Thymus (tissue), 11 donors: ENCODE results near the gene PATJ. TPM values are rescaled to one million over a fixed set of nuclear protein-coding genes. Genes with fewer than 3 reads are reported as not detected.
"Not testable (repeated sequence)": the region's sequence is repeated elsewhere in the genome, so short reads cannot be mapped to it uniquely, and the experiment has no call there.

Experiments
- DNase-seq, 9 donors: peaks; one replicate each; pipeline ENCODE4 v3.0.0-alpha.2; 2013; ENCODE audit warnings: low spot score in 9 of 9, low read depth in 6 of 9, missing footprints in 1 of 9
- H3K27ac ChIP-seq, 2 donors: one replicate each; pipeline ENCODE4 v1.5.1; 2013; ENCODE audit warnings: control low read depth in 1 of 2, low read depth in 1 of 2, low read length in 1 of 2, mild to moderate bottlenecking in 1 of 2, moderate library complexity in 1 of 2
- H3K27me3 ChIP-seq, 2 donors: one replicate each; pipeline ENCODE4 v1.5.1; 2013; ENCODE audit warnings: low read length in 1 of 2; ENCODE audit not compliant: control insufficient read depth in 2 of 2, insufficient read depth in 1 of 2
- H3K36me3 ChIP-seq, 2 donors: one replicate each; pipeline ENCODE4 v1.5.1; 2013; ENCODE audit warnings: low read length in 1 of 2, mild to moderate bottlenecking in 1 of 2, moderate library complexity in 1 of 2; ENCODE audit not compliant: control insufficient read depth in 2 of 2, insufficient read depth in 2 of 2
- H3K4me1 ChIP-seq, 2 donors: one replicate each; pipeline ENCODE4 v1.5.1; 2013; ENCODE audit warnings: low read length in 2 of 2; ENCODE audit not compliant: control insufficient read depth in 2 of 2, insufficient read depth in 2 of 2
- H3K4me3 ChIP-seq, 2 donors: one replicate each; pipeline ENCODE4 v1.5.1; 2013; ENCODE audit warnings: low read length in 2 of 2, control low read depth in 1 of 2, mild to moderate bottlenecking in 1 of 2
- H3K9me3 ChIP-seq, 2 donors: one replicate each; pipeline ENCODE4 v1.5.1; 2013; ENCODE audit warnings: low read length in 1 of 2, mild to moderate bottlenecking in 1 of 2; ENCODE audit not compliant: control insufficient read depth in 2 of 2, insufficient read depth in 1 of 2
- WGBS: extraction: QIAGEN DNeasy Blood & Tissue Kit; methylation state at CpG from one replicate; pipeline ENCODE4 v1.1.7; 2013; 5-methylcytosine and 5-hydroxymethylcytosine counted together
- polyA plus RNA-seq: library from polyadenylated mRNA; stranded (reverse); fragments of 200-250 nt; gene quantifications from one replicate; pipeline ENCODE4 v1.2.3, GENCODE V29; 2013
- total RNA-seq: library from RNA; stranded (reverse); fragments of 120-200 nt; gene quantifications from one replicate; pipeline ENCODE4 v1.2.4, GENCODE V29; 2013
- donor health status: healthy.

PATJ gene
- total and polyA plus RNA-seq, 2 donors = 8.6 to 12.4 TPM

- Histone ChIP-seq H3K4me3 (no peak overlapping the region), H3K36me3 (no peaks in the 10 kb centered on the region), H3K9me3 (no peaks in the 10 kb centered on the region), H3K4me1 (no peaks in the 10 kb centered on the region), H3K27me3 (no peaks in the 10 kb centered on the region), H3K27ac (no peak overlapping the region)
- no peak for DNase-seq
- WGBS = 93% methylated on average over 2 of the region's 2 CpGs
Observed at GRCh38 chr1:61956784-61957183, 214.5 kb downstream of the PATJ start.

DNA sequence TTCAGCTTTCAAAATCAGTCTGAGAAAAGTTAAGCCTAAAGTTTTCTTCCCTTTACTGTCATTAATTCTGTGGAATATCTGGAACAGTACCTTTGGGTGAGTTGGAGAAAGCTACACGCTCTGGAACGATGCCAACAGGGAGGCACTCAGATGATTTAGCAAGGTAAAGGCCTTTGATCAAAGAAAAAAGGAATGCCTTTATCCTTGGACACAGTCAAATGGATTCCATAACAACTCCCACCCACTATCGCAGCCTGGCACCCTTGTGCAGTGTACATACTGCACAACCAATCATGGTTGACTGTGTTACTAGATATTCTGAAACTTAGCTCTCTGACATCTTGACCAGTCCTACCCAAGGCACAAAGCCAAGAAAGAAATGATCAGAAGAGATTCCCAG, 218.7 kb downstream of the PATJ start:
- Histone ChIP-seq H3K4me3 (no peak overlapping the region), H3K9me3 (no peaks in the 10 kb centered on the region), H3K36me3 (no peaks in the 10 kb centered on the region), H3K27ac (no peak overlapping the region), H3K27me3 (no peaks in the 10 kb centered on the region), H3K4me1 (no peaks in the 10 kb centered on the region)
- no peak for DNase-seq
- 96% methylated on average over 3 of the region's 3 CpGs for WGBS

DNA sequence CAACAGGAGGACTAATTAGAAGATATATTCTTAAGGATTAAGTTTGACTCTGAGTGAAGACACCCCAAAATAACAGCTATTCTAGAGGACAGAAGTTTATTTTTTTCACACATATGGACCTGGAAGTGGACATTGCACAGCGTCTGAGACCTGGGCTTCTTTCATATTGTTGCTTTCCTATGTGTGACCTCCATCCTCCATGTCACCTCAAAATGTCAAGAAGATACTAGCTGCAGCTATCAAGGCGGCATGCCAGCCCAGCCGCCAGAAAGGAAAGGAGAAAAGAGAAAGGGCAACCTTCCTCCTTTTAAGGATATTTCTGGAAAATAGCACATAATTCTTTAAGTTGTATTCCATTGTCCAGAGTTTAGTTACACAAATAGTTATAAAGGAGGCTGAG, 220.4 kb downstream of the PATJ start:
- H3K27me3 ChIP-seq = no peaks in the 10 kb centered on the region
- no peak overlapping the region for H3K4me3 ChIP-seq
- no peaks in the 10 kb centered on the region for H3K9me3 ChIP-seq
- no peaks in the 10 kb centered on the region for H3K4me1 ChIP-seq
- H3K27ac ChIP-seq = no peak overlapping the region
- H3K36me3 ChIP-seq = no peaks in the 10 kb centered on the region
- DNase-seq = no peak
- WGBS = 96% methylated on average over 3 of the region's 3 CpGs

DNA sequence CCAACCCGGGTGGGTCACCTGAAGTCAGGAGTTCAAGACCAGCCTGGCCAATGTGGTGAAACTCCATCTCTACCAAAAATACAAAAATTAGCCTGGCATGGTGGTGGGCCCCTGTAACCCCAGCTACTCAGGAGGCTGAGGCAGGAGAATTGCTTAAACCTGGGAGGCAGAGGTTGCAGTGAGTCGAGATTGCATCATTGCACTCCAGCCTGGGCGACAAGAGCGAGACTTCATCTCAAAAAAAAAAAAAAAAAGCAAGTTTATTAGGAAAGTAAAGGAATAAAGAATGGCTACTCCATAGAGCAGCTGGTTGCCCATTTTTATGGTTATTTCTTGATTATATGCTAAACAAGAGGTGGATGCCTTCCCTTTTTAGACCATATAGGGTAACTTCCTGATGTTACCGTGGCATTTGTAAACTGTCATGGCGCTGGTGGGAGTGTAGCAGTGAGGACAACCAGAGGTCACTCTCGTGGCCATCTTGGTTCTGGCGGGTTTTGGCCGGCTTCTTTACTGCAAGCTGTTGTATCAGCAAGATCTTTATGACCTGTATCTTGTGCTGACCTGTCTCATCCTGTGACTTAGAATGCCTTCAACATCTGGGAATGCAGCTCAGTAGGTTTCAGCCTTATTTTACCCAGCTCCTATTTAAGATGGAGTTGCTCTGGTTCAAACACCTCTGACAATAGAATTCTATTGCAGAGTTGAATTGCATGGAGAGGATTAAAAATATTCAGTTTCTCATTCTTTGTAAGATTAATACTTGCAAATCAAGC, 224.4 kb downstream of the PATJ start:
- H3K27me3 ChIP-seq, DNase-seq, H3K36me3 ChIP-seq, H3K27ac ChIP-seq, H3K4me1 ChIP-seq, H3K4me3 ChIP-seq, H3K9me3 ChIP-seq: not testable (repeated sequence)
- WGBS = 95% methylated on average over 9 of the region's 9 CpGs

GRCh38 chr1:61967750-61968149, 225.5 kb downstream of the PATJ start:
- H3K9me3 ChIP-seq = no peaks in the 10 kb centered on the region
- H3K27me3 ChIP-seq = no peaks in the 10 kb centered on the region
- H3K4me1 ChIP-seq = no peaks in the 10 kb centered on the region
- no peak overlapping the region for H3K27ac ChIP-seq
- H3K36me3 ChIP-seq = no peaks in the 10 kb centered on the region
- no peak for DNase-seq
- 89% methylated on average over 3 of the region's 3 CpGs for WGBS
- no peak overlapping the region for H3K4me3 ChIP-seq

- H3K9me3 ChIP-seq = no peaks in the 10 kb centered on the region
- H3K27ac ChIP-seq = no peak overlapping the region
- H3K27me3 ChIP-seq = no peaks in the 10 kb centered on the region
- H3K4me1 ChIP-seq = no peaks in the 10 kb centered on the region
- no peak for DNase-seq
- H3K36me3 ChIP-seq = no peaks in the 10 kb centered on the region
- H3K4me3 ChIP-seq = no peak overlapping the region
- 100% methylated on average over 1 of the region's 1 CpG for WGBS
Observed at GRCh38 chr1:61968869-61969268, 226.6 kb downstream of the PATJ start.

DNA sequence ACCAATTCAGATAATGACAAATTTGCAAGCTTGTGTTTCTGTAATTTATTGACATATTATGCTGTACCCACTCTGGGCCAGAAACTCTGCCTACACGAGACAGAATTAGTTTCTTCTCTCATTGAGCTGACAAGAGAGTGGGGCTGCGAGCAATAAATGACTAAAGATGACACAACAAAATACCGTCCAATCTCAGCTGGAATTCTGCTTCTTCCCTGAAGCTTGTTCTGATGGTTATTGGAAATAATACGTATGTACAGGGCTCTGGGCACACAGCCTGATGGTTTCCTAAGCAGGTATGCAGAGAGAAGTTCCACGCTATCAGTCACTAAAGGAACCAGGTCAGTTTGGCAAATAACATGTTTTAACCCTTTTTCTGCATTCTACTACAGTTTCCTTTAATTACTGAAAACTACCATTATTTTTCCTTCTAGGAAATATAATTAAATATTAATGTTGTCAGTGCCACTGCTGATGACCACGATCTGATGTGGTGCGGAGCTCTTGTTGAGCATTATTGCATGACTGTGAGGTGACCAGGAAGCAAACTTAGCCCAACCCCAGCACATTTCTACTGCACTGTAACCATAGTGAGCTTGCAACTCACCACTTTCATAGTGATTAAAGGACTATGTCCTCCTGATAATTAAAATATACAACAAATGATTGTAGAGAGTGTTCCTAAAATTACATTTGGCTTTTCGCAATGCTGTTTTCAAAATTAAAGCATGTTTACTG, 231.0 kb downstream of the PATJ start:
- Histone ChIP-seq H3K36me3 (no peaks in the 10 kb centered on the region), H3K4me3 (no peak overlapping the region), H3K4me1 (no peaks in the 10 kb centered on the region), H3K27ac (no peak overlapping the region), H3K27me3 (no peaks in the 10 kb centered on the region), H3K9me3 (no peaks in the 10 kb centered on the region)
- no peak for DNase-seq
- WGBS = 96% methylated on average over 8 of the region's 8 CpGs

- WGBS = 97% methylated on average over 4 of the region's 4 CpGs
- H3K27me3 ChIP-seq = no peaks in the 10 kb centered on the region
- DNase-seq = no peak
Observed at GRCh38 chr1:61975638-61976037, 233.4 kb downstream of the PATJ start.

GRCh38 chr1:61976566-61976965, 234.3 kb downstream of the PATJ start:
- WGBS = 95% methylated on average over 4 of the region's 4 CpGs

More at GRCh38 chr1:61975638-61976037, 233.4 kb downstream of the PATJ start:
- Histone ChIP-seq H3K4me3 (no peak overlapping the region), H3K36me3 (no peaks in the 10 kb centered on the region), H3K27ac (no peak overlapping the region), H3K4me1 (no peaks in the 10 kb centered on the region), H3K9me3 (no peaks in the 10 kb centered on the region)

More at GRCh38 chr1:61976566-61976965, 234.3 kb downstream of the PATJ start:
- H3K4me1 ChIP-seq = no peaks in the 10 kb centered on the region
- H3K4me3 ChIP-seq = no peak overlapping the region
- no peaks in the 10 kb centered on the region for H3K36me3 ChIP-seq
- H3K9me3 ChIP-seq = no peaks in the 10 kb centered on the region
- DNase-seq = no peak
- no peak overlapping the region for H3K27ac ChIP-seq
- no peaks in the 10 kb centered on the region for H3K27me3 ChIP-seq
